ENCODE measurements around the gene FGF22. TPM values are rescaled to one million over a fixed set of nuclear protein-coding genes. Genes with fewer than 3 reads are reported as not detected.

The FGF22 gene
- polyA plus RNA-seq, 1 donor = 0.24 TPM

Other genes with a start within 250 kb of the FGF22 start
- 3.0 TPM for gene C2CD4C, start 230.7 kb upstream of the FGF22 start, polyA plus RNA-seq
- 48.2 TPM for gene SHC2, start 178.8 kb upstream of the FGF22 start, polyA plus RNA-seq
- 10.7 TPM for gene MADCAM1, start 143.4 kb upstream of the FGF22 start, polyA plus RNA-seq
- gene TPGS1, start 132.4 kb upstream of the FGF22 start, polyA plus RNA-seq = 16.2 TPM
- gene CDC34, start 108.1 kb upstream of the FGF22 start, polyA plus RNA-seq = 69.8 TPM
- 2.0 TPM for gene GZMM, start 95.8 kb upstream of the FGF22 start, polyA plus RNA-seq
- 388 TPM for gene BSG, start 67.3 kb upstream of the FGF22 start, polyA plus RNA-seq
- 0.76 TPM for gene HCN2, start 50.0 kb upstream of the FGF22 start, polyA plus RNA-seq
- 62.1 TPM for gene POLRMT, start 6.3 kb upstream of the FGF22 start, polyA plus RNA-seq
- 41.4 TPM for gene RNF126, start 23.3 kb downstream of the FGF22 start, polyA plus RNA-seq
- gene FSTL3, start 36.5 kb downstream of the FGF22 start, polyA plus RNA-seq = 32.9 TPM
- gene PRSS57, start 55.6 kb downstream of the FGF22 start, polyA plus RNA-seq = 1.1 TPM
- 29.2 TPM for gene PALM, start 69.1 kb downstream of the FGF22 start, polyA plus RNA-seq
- gene MISP, start 111.2 kb downstream of the FGF22 start, polyA plus RNA-seq = 200 TPM
- gene PTBP1, start 157.6 kb downstream of the FGF22 start, polyA plus RNA-seq = 240 TPM
- gene PLPPR3, start 182.1 kb downstream of the FGF22 start, polyA plus RNA-seq = 5.2 TPM
- gene AZU1, start 188.0 kb downstream of the FGF22 start, polyA plus RNA-seq = 0.33 TPM
- gene PRTN3, start 201.1 kb downstream of the FGF22 start, polyA plus RNA-seq = 0.22 TPM
- gene ELANE, start 212.4 kb downstream of the FGF22 start, polyA plus RNA-seq = 0.09 TPM
- 6.1 TPM for gene CFD, start 219.8 kb downstream of the FGF22 start, polyA plus RNA-seq